ENCODE measurements around the gene TMEM255B. TPM values are rescaled to one million over a fixed set of nuclear protein-coding genes. Genes with fewer than 3 reads are reported as not detected.
"Not testable (repeated sequence)": the region's sequence is repeated elsewhere in the genome, so short reads cannot be mapped to it uniquely, and the experiment has no call there.

TMEM255B gene
- polyA plus RNA-seq, 3 donors = 5.1 to 7.5 (median 5.9) TPM

DNA sequence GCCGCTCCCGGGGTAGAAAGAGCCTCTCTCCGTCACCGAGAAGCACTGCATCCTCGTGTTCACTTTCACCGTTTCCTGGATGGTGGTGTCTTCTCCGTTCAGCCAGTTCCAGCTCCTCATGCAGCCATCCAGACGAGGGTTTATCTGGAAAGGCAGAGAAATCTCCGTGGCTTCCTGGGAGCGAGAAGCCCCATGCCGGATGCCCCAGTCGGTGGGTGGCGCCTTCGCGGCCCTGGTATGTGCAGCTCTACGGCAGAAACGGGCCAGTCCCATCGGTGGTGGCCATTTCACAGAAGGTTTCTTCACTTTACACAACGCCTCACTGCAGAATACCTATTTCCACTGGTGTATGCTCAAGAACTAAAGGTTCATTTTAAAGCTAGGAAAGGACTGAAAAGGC, 68.0 kb downstream of the TMEM255B start:
- intact Hi-C loops (cut with micrococcal nuclease) = no loop called here
- no peaks in the 10 kb centered on the region for H3K79me2 ChIP-seq (ENCODE audit: insufficient read depth, low read length)
- TF ChIP-seq, protein P1, sequence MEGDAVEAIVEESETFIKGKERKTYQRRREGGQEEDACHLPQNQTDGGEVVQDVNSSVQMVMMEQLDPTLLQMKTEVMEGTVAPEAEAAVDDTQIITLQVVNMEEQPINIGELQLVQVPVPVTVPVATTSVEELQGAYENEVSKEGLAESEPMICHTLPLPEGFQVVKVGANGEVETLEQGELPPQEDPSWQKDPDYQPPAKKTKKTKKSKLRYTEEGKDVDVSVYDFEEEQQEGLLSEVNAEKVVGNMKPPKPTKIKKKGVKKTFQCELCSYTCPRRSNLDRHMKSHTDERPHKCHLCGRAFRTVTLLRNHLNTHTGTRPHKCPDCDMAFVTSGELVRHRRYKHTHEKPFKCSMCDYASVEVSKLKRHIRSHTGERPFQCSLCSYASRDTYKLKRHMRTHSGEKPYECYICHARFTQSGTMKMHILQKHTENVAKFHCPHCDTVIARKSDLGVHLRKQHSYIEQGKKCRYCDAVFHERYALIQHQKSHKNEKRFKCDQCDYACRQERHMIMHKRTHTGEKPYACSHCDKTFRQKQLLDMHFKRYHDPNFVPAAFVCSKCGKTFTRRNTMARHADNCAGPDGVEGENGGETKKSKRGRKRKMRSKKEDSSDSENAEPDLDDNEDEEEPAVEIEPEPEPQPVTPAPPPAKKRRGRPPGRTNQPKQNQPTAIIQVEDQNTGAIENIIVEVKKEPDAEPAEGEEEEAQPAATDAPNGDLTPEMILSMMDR (IDR thresholded peaks at IDR 0.05) = no peak

DNA sequence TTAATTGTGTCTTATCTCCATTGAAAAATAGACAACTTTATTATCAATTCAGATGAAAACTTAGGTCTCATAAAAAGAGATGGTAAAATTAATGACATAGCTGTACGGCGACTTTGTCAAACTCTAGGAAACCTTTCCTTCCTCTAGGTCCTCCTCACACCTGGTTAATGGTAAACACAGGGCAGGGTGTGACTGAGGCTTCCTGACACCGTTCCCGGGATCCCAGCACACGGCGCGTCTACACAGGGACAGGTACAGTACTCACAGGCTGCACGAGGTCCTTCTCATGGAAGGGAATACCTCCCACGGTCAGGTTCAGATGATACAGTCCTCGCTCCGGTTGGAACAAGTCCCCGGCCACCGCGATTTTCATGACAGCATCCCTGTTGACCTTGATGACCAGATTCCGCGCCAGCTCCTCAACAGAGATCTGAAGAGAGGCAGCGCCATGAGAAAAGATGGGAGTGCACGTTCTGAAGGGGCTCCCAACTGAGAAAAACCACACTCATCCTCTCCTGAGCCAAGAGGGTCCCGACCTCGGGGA, 69.3 kb downstream of the TMEM255B start:
- peaks cover 0 to 12% of the 10 kb centered on the region in 2 donors for H3K36me3 ChIP-seq (replicated peaks in 1 of 2; ENCODE audit: control insufficient read depth in 1 of 2, insufficient read depth in 2 of 2, low read length in 2 of 2)
- no peak overlapping the region for H3K4me3 Mint-ChIP-seq

More for the DNA sequence above, 68.0 kb downstream of the TMEM255B start:
- H3K9ac ChIP-seq (ENCODE audit: insufficient read depth, low read length, poor library complexity, severe bottlenecking) = no peak overlapping the region
- Mint-ChIP-seq H3K27ac (no peak overlapping the region), H3K27me3 (ENCODE audit: low read depth in 3 of 3) (peaks cover 0 to 2% (median 2%) of the 10 kb centered on the region in 3 donors), H3K4me1 (no peaks in the 10 kb centered on the region), H3K4me3 (no peak overlapping the region), H3K9me3 (peaks cover 9 to 63% (median 28%) of the 10 kb centered on the region in 7 donors), H3K36me3 (peaks cover 31 to 60% of the 10 kb centered on the region in 2 donors)
- no peaks in the 10 kb centered on the region for H3K27me3 ChIP-seq (ENCODE audit: control insufficient read depth in 2 of 2, insufficient read depth in 2 of 2, low read length in 2 of 2)
- 97% methylated on average over 18 of the region's 19 CpGs for WGBS (ENCODE audit: insufficient coverage)
- H3K4me2 ChIP-seq (replicated peaks; ENCODE audit: extremely low read depth, low read length, poor library complexity, severe bottlenecking) = no peak overlapping the region
- H3K27ac ChIP-seq (ENCODE audit: low read depth in 1 of 2, low read length in 2 of 2) = no peak overlapping the region
- H3K4me3 ChIP-seq (replicated peaks in 1 of 3; ENCODE audit: low read depth in 2 of 3, low read length in 3 of 3) = no peak overlapping the region
- H3K36me3 ChIP-seq (replicated peaks in 1 of 2; ENCODE audit: control insufficient read depth in 1 of 2, insufficient read depth in 2 of 2, low read length in 2 of 2) = peaks cover under 1 to 16% of the 10 kb centered on the region in 2 donors
- DNase-seq = no peak
- no peaks in the 10 kb centered on the region for H3K4me1 ChIP-seq (ENCODE audit: control insufficient read depth in 1 of 2, insufficient read depth in 2 of 2, low read length in 2 of 2)
- H2AFZ ChIP-seq (ENCODE audit: insufficient read depth, low read depth, low read length, poor library complexity, severe bottlenecking) = no peak overlapping the region
- peaks cover 30 to 60% of the 10 kb centered on the region in 2 donors for H3K9me3 ChIP-seq (replicated peaks in 1 of 2; ENCODE audit: control insufficient read depth in 1 of 2, insufficient read depth in 1 of 2, low read length in 2 of 2)
- no peaks in the 10 kb centered on the region for H4K20me1 ChIP-seq (ENCODE audit: insufficient read depth, low read length)

DNA sequence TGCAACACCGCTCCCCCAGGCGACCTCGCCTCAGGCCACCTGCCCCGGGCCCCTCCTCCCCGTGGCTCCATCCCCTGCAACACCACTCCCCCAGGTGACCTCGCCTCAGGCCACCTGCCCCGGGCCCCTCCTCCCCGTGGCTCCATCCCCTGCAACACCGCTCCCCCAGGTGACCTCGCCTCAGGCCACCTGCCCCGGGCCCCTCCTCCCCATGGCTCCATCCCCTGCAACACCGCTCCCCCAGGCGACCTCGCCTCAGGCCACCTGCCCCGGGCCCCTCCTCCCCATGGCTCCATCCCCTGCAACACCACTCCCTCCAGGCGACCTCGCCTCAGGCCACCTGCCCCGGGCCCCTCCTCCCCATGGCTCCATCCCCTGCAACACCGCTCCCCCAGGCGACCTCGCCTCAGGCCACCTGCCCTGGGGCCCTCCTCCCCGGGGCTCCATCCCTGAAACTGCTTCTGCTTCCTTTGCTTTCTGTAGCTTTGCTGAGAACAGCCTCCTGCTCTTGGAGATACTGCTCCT, 71.5 kb downstream of the TMEM255B start:
- H3K79me2 ChIP-seq (ENCODE audit: insufficient read depth, low read length); H3K4me2 ChIP-seq (replicated peaks; ENCODE audit: extremely low read depth, low read length, poor library complexity, severe bottlenecking); DNase-seq; H3K27me3 Mint-ChIP-seq (ENCODE audit: low read depth in 3 of 3); H3K27ac Mint-ChIP-seq; H3K9ac ChIP-seq (ENCODE audit: insufficient read depth, low read length, poor library complexity, severe bottlenecking); H2AFZ ChIP-seq (ENCODE audit: insufficient read depth, low read depth, low read length, poor library complexity, severe bottlenecking); H3K4me3 Mint-ChIP-seq; H3K27ac ChIP-seq (ENCODE audit: low read depth in 1 of 2, low read length in 2 of 2); H4K20me1 ChIP-seq (ENCODE audit: insufficient read depth, low read length); H3K4me1 Mint-ChIP-seq; H3K27me3 ChIP-seq (ENCODE audit: control insufficient read depth in 2 of 2, insufficient read depth in 2 of 2, low read length in 2 of 2); H3K4me1 ChIP-seq (ENCODE audit: control insufficient read depth in 1 of 2, insufficient read depth in 2 of 2, low read length in 2 of 2); H3K4me3 ChIP-seq (replicated peaks in 1 of 3; ENCODE audit: low read depth in 2 of 3, low read length in 3 of 3); intact Hi-C loops (cut with micrococcal nuclease): not testable (repeated sequence)
- WGBS (ENCODE audit: insufficient coverage) = 81% methylated on average over 7 of the region's 22 CpGs
- H3K9me3 ChIP-seq (replicated peaks in 1 of 2; ENCODE audit: control insufficient read depth in 1 of 2, insufficient read depth in 1 of 2, low read length in 2 of 2) = peaks cover 5 to 26% of the 10 kb centered on the region in 2 donors
- Mint-ChIP-seq H3K9me3 (peaks cover 0 to 52% (median 9%) of the 10 kb centered on the region in 7 donors), H3K36me3 (peaks cover 31 to 51% of the 10 kb centered on the region in 2 donors)
- peaks cover 0 to 11% of the 10 kb centered on the region in 2 donors for H3K36me3 ChIP-seq (replicated peaks in 1 of 2; ENCODE audit: control insufficient read depth in 1 of 2, insufficient read depth in 2 of 2, low read length in 2 of 2)

More for the DNA sequence above, 69.3 kb downstream of the TMEM255B start:
- Mint-ChIP-seq H3K27ac (no peak overlapping the region), H3K36me3 (peaks cover 27 to 51% of the 10 kb centered on the region in 2 donors), H3K4me1 (no peaks in the 10 kb centered on the region), H3K9me3 (peaks cover 7 to 58% (median 19%) of the 10 kb centered on the region in 7 donors), H3K27me3 (ENCODE audit: low read depth in 3 of 3) (peaks cover 0 to 2% (median under 1%) of the 10 kb centered on the region in 3 donors)
- Histone ChIP-seq H3K27ac (ENCODE audit: low read depth in 1 of 2, low read length in 2 of 2) (no peak overlapping the region), H3K79me2 (ENCODE audit: insufficient read depth, low read length) (no peaks in the 10 kb centered on the region), H3K4me1 (ENCODE audit: control insufficient read depth in 1 of 2, insufficient read depth in 2 of 2, low read length in 2 of 2) (no peaks in the 10 kb centered on the region), H2AFZ (ENCODE audit: insufficient read depth, low read depth, low read length, poor library complexity, severe bottlenecking) (no peak overlapping the region), H3K27me3 (ENCODE audit: control insufficient read depth in 2 of 2, insufficient read depth in 2 of 2, low read length in 2 of 2) (no peaks in the 10 kb centered on the region), H3K4me3 (replicated peaks in 1 of 3; ENCODE audit: low read depth in 2 of 3, low read length in 3 of 3) (no peak overlapping the region), H3K4me2 (replicated peaks; ENCODE audit: extremely low read depth, low read length, poor library complexity, severe bottlenecking) (no peak overlapping the region), H3K9me3 (replicated peaks in 1 of 2; ENCODE audit: control insufficient read depth in 1 of 2, insufficient read depth in 1 of 2, low read length in 2 of 2) (peaks cover 18 to 46% of the 10 kb centered on the region in 2 donors), H3K9ac (ENCODE audit: insufficient read depth, low read length, poor library complexity, severe bottlenecking) (no peak overlapping the region), H4K20me1 (ENCODE audit: insufficient read depth, low read length) (no peaks in the 10 kb centered on the region)
- no peak for DNase-seq
- WGBS (ENCODE audit: insufficient coverage) = 99% methylated on average over 12 of the region's 20 CpGs
- intact Hi-C loops (cut with micrococcal nuclease) = no loop called here
- TF ChIP-seq, protein P1 (IDR thresholded peaks at IDR 0.05) = no peak

Measured in CD14-positive monocyte (primary cell).